Common myeloid progenitor, CD34-positive (primary cell): ENCODE data around the gene RDX.
A peak's percentile ranks its signal among the peaks of the same experiment; 100 is the strongest.

Experiments used
- CTCF ChIA-PET: fragments of 350-600 bp; sonication (Branson Sonifier 250); formaldehyde crosslinking; loops from one replicate; lab custom pipeline; 2021; ENCODE audit warnings: antibody characterized with exemption; lab: Charles Lee
- POLR2A ChIA-PET: fragments of 350-600 bp; sonication (Branson Sonifier 250); formaldehyde crosslinking; loops from one replicate; lab custom pipeline; 2021; ENCODE audit warnings: antibody characterized with exemption; lab: Charles Lee
- DNase-seq, 3 donors: peaks; one replicate each; pipeline versions ENCODE4 v3.0.0 to v3.0.0-alpha.2; 2013
- H3K27ac ChIP-seq, 2 experiments: 1 replicate in 1 of 2; 2 replicates in 1 of 2; pipeline ENCODE4 v1.7.0; 2013; ENCODE audit warnings: inconsistent platforms in 2 of 2, low read length in 2 of 2, mild to moderate bottlenecking in 2 of 2, low read depth in 1 of 2, moderate library complexity in 1 of 2; ENCODE audit not compliant: severe bottlenecking in 2 of 2, insufficient read depth in 1 of 2, poor library complexity in 1 of 2
- H3K27me3 ChIP-seq, 5 experiments: replicated peaks in 2 of 5; 1 replicate in 3 of 5; 2 replicates in 2 of 5; pipeline versions ENCODE4 v1.6.1 to v1.7.0; 2013; ENCODE audit warnings: low read length in 4 of 5, mild to moderate bottlenecking in 2 of 5, moderate library complexity in 2 of 5, inconsistent platforms in 1 of 5; ENCODE audit not compliant: insufficient read depth in 5 of 5, control insufficient read depth in 4 of 5
- H3K36me3 ChIP-seq, 4 experiments: 1 replicate in 2 of 4; 2 replicates in 2 of 4; pipeline versions ENCODE4 v1.6.1 to v1.7.0; 2013; ENCODE audit warnings: low read length in 3 of 4, control low read depth in 1 of 4, mild to moderate bottlenecking in 1 of 4; ENCODE audit not compliant: control insufficient read depth in 4 of 4, insufficient read depth in 4 of 4
- H3K4me1 ChIP-seq, 4 experiments: 1 replicate in 3 of 4; 2 replicates in 1 of 4; pipeline versions ENCODE4 v1.6.1 to v1.7.1; 2013; ENCODE audit warnings: low read length in 3 of 4, mild to moderate bottlenecking in 3 of 4, control low read depth in 1 of 4, inconsistent platforms in 1 of 4, moderate library complexity in 1 of 4; ENCODE audit not compliant: control insufficient read depth in 4 of 4, insufficient read depth in 4 of 4; ENCODE audit errors: control extremely low read depth in 1 of 4
- H3K4me3 ChIP-seq, 7 experiments: 1 replicate in 4 of 7; 2 replicates in 3 of 7; pipeline versions ENCODE4 v1.5.1 to v1.7.0; 2013; ENCODE audit warnings: mild to moderate bottlenecking in 7 of 7, low read length in 6 of 7, moderate library complexity in 6 of 7, inconsistent platforms in 2 of 7, low read depth in 2 of 7, control low read depth in 1 of 7; ENCODE audit not compliant: insufficient read depth in 4 of 7, control insufficient read depth in 1 of 7; ENCODE audit errors: extremely low read depth in 1 of 7
- H3K9me3 ChIP-seq, 5 experiments: 1 replicate in 4 of 5; 2 replicates in 1 of 5; pipeline versions ENCODE4 v1.6.1 to v1.7.1; 2013; ENCODE audit warnings: low read length in 4 of 5, mild to moderate bottlenecking in 2 of 5, inconsistent platforms in 1 of 5, low read depth in 1 of 5, moderate library complexity in 1 of 5; ENCODE audit not compliant: control insufficient read depth in 4 of 5, insufficient read depth in 2 of 5; ENCODE audit errors: control extremely low read depth in 1 of 5
- WGBS: methylation state at CpG from one replicate; pipeline ENCODE4 v1.1.5; 2013; ENCODE audit not compliant: insufficient coverage; 5-methylcytosine and 5-hydroxymethylcytosine counted together

Gene RDX

DNA sequence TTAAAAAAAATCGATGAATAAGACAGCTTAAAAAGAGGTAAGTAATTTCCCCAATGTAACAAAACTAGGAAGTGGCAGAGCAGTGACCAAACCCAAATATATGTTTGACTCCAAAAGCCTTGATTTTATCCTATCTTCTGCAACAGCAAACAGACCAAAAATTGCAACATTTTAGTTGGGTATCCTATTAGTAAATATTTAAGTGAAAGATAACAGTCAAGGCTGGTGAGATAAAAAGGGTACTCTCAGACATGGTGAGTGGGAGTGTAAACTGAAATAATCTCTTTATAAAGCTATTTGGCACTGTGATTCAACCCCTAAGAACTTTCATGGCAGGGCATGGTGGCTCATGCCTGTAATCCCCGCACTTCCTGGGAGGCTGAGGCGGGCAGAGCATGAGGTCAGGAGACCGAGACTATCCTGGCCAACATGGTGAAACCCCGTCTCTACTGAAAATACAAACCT, 1.9 kb upstream of the RDX start:
- Histone ChIP-seq H3K4me1 (peaks cover 9 to 35% (median 22%) of the 10 kb centered on the region in 4 experiments), H3K4me3 (no peak overlapping the region), H3K27ac (no peak overlapping the region), H3K9me3 (no peaks in the 10 kb centered on the region), H3K36me3 (no peaks in the 10 kb centered on the region), H3K27me3 (no peaks in the 10 kb centered on the region)
- CTCF ChIA-PET = interaction anchor here (0.8 to 1.3 kb wide), 2 partner anchors 10 to 11 kb away, joined by 3 to 4 read pairs; no protein-coding TSS in a partner anchor
- 91% methylated on average over 5 of the region's 5 CpGs for WGBS
- no peak for DNase-seq
- POLR2A ChIA-PET = no interaction called here

DNA sequence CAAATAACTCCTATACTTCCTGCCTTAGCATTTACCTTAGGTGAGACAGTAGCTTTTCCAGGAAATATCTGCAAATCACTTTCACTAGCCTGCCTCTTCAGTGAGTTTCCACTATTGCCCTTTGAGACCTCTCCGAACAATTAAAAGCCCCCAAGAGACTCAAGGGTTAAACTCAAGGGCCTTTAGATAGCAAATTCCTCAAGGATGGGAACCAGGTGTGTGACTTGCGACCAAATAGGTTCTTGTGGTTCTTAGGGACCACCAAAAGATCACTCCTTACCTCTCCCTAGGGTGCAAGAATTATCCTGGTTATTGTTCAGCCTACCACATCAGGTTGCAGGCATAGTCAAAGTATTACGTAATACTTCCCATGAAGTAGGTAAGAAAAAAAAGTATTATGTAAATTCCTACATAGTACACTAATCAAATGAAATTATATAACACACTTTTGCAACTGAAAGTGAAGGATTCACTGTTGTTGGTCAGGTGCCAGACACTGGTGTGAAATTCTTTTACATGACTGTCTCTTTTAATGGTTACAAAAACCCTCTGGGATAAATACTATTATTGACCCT, 1.4 kb upstream of the RDX start:
- POLR2A ChIA-PET = no interaction called here
- H3K9me3 ChIP-seq = no peaks in the 10 kb centered on the region
- no peak overlapping the region for H3K27ac ChIP-seq
- no peaks in the 10 kb centered on the region for H3K36me3 ChIP-seq
- no peaks in the 10 kb centered on the region for H3K27me3 ChIP-seq
- 100% methylated on average over 2 of the region's 3 CpGs for WGBS
- CTCF ChIA-PET = interaction anchor here (0.8 to 1.2 kb wide), 2 partner anchors 9 to 359 kb away, joined by 3 read pairs; no protein-coding TSS in a partner anchor
- peaks cover 9 to 40% (median 25%) of the 10 kb centered on the region in 4 experiments for H3K4me1 ChIP-seq
- no peak overlapping the region for H3K4me3 ChIP-seq
- peak in 2 of 3 donors; percentile 36 to 63 for DNase-seq

DNA sequence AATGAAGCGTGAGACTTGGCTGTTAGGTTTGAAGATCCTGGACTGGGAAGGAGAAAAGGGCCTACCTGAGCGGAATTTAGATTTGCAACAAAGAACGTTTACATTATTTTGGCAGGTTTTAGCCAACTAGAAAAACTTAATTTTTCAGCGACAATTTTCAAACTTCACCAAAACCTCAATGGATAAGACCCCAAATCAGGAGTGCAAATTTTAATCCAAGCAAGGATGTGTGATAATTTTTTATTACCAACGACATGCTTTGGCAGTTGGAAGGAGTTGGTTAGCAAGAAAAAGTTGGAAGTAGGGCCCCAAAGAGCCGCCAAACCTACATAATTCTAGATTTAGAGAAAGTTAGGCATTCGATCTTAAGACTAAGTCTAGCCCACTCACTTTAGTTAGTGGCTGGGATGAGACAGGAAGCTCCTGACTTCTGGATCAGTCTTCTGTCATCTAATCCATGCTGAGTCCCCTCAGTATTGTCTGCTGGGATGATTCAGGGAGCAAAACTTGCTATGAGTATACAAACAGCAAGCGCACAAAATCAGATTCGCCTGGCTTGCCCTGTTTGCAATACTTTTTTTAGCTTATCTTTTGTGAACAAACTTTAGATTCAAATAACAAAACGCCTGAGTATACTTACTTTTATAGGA, 787 bp upstream of the RDX start:
- no peaks in the 10 kb centered on the region for H3K9me3 ChIP-seq
- no peaks in the 10 kb centered on the region for H3K27me3 ChIP-seq
- no peak overlapping the region for H3K27ac ChIP-seq
- peak in 2 of 3 donors; percentile 21 to 40 for DNase-seq
- 65% methylated on average over 6 of the region's 10 CpGs for WGBS
- H3K4me3 ChIP-seq = peak overlapping the region; percentile 59 to 94 (median 91)
- peaks cover 9 to 42% (median 25%) of the 10 kb centered on the region in 4 experiments for H3K4me1 ChIP-seq
- H3K36me3 ChIP-seq = no peaks in the 10 kb centered on the region
- CTCF ChIA-PET = interaction anchor here (1.2 kb wide), 1 partner anchor 358 kb away, joined by 3 read pairs; no protein-coding TSS in a partner anchor
- POLR2A ChIA-PET = no interaction called here

DNA sequence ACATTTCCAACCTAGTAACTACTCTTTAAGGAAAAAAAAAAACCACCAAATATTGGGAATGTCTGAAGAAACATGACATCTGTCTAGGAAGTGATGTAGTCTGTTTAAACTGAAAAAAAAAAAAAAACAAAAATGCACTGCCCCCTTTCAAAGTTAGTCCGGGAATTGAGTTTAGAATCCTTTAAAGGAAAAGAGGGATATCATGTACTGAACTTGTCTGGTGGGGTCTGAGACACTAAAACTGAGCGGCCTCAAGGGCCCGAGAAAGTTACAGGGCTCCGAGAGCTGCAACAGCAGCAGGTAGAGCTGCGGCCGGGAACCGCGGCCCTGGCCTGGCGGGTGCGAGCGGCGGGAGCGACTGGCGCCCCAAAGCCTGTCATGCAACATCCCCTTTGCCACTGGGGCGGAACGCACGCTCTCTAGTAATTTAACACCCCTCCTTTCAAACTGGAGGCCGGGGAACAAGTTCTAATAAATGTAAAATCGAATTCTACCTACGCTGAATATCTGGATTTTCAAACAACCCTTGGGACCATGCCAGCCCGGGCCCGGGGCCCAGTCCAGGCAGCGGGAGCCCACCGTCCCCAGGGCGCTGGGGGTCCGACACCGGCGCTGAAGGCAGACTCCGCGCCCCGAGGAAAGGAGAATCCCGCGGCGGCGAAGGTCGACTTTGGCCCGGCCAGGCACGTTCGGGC, 736 bp downstream of the RDX start:
- Histone ChIP-seq H3K36me3 (no peaks in the 10 kb centered on the region), H3K27me3 (no peaks in the 10 kb centered on the region), H3K9me3 (no peaks in the 10 kb centered on the region), H3K27ac (peak overlapping the region; percentile 85 to 94), H3K4me1 (peaks cover 9 to 42% (median 25%) of the 10 kb centered on the region in 4 experiments), H3K4me3 (peak overlapping the region; percentile 59 to 94 (median 91))
- ChIA-PET POLR2A (no interaction called here), CTCF (interaction anchor here (0.6 kb wide), 1 partner anchor 168 kb away, joined by 3 read pairs; no protein-coding TSS in a partner anchor)
- 0% methylated on average over 36 of the region's 39 CpGs for WGBS
- DNase-seq = peak; percentile 55 to 88 (median 81)

DNA sequence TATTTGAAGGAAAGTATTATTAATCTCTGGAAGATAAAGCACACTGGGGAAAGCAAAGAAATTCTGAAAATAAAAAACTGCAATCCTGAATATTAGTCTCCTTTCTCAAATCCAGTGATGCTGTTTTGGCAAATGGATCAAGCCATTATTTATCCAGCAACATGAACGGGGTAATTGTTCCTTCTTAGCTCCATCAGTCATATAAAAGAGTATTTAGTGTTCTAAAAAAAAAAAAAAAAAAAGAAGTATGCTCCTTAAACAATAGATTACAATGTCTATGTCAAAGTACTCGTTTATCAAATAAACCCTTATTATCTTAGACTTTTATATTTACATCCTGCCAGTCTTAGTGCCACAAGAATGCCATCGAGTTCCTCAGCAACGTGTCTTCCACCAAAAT, 1.3 kb downstream of the RDX start:
- H3K4me1 ChIP-seq = peaks cover 9 to 42% (median 25%) of the 10 kb centered on the region in 4 experiments
- no peaks in the 10 kb centered on the region for H3K36me3 ChIP-seq
- POLR2A ChIA-PET = no interaction called here
- CTCF ChIA-PET = no interaction called here
- H3K9me3 ChIP-seq = no peaks in the 10 kb centered on the region
- H3K27me3 ChIP-seq = no peaks in the 10 kb centered on the region
- no CpG with 5 or more reads among the region's 4 CpGs for WGBS
- H3K4me3 ChIP-seq = peak overlapping the region in 6 of 7 experiments; percentile 59 to 94 (median 91)
- DNase-seq = no peak
- peak overlapping the region; percentile 85 to 94 for H3K27ac ChIP-seq

DNA sequence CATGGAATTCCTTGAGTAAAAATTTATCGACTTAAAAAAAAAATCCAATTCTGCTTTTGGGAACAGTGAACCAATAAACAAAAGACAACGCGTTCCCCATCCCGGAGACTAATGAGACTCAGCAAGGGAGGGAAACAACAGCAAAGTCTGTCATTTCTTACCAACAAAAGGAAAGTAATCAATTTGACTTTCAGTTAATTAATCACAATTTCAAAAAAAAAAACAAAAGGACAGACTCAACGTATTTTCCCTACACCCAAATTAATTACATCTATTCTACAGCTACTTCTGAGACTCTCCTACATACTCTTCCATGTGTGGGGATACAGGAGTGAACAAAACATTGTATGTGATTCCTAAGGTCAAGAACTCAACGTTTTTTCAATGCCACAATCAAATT, 1.9 kb downstream of the RDX start:
- ChIA-PET POLR2A (no interaction called here), CTCF (no interaction called here)
- peaks cover 9 to 42% (median 25%) of the 10 kb centered on the region in 4 experiments for H3K4me1 ChIP-seq
- no peaks in the 10 kb centered on the region for H3K9me3 ChIP-seq
- DNase-seq = no peak
- no peaks in the 10 kb centered on the region for H3K27me3 ChIP-seq
- H3K36me3 ChIP-seq = no peaks in the 10 kb centered on the region
- H3K27ac ChIP-seq = peak overlapping the region; percentile 85 to 94
- peak overlapping the region in 3 of 7 experiments; percentile 91 to 94 (median 91) for H3K4me3 ChIP-seq
- WGBS = 72% methylated on average over 4 of the region's 6 CpGs
